AG04449 (cell line): ENCODE data around the gene GSG1L.

Experiments used
- CTCF ChIA-PET: fragments of 350-600 bp; formaldehyde crosslinking; extraction: SDS; loops from one replicate; lab custom pipeline; 2021; ENCODE audit warnings: antibody characterized with exemption; lab: Yijun Ruan, JAX
- POLR2A ChIA-PET: fragments of 400-600, 350-600 bp; formaldehyde crosslinking; extraction: SDS; loops from one replicate; lab custom pipeline; 2020; ENCODE audit warnings: antibody characterized with exemption, inconsistent platforms; lab: Yijun Ruan, JAX
- DNase-seq: peaks from one replicate; pipeline ENCODE4 v3.0.0-alpha.2; 2010; ENCODE audit warnings: low read depth, low spot score
- H3K4me3 ChIP-seq: 2 replicates; pipeline ENCODE4 v1.5.1; 2011; ENCODE audit warnings: low read depth, mild to moderate bottlenecking, control low read depth, low read length
- CTCF ChIP-seq: IDR thresholded peaks from one replicate; pipeline ENCODE4 v1.5.1; 2011; ENCODE audit warnings: mild to moderate bottlenecking, moderate library complexity, low read length, control low read depth, inconsistent platforms; ENCODE audit not compliant: insufficient read depth; ENCODE audit errors: missing control alignments

GSG1L gene

GRCh38 chr16:27974896-27975540 lies 88.5 kb downstream of the GSG1L start:
- DNase-seq: no peak
- no peak for TF ChIP-seq CTCF
- ChIA-PET CTCF (interaction anchor here (1.2 to 4.0 kb wide), 2 partner anchors 242 to 341 kb away, joined by 3 to 27 read pairs; no protein-coding TSS in a partner anchor), POLR2A (no interaction called here)
- no peak overlapping the region for H3K4me3 ChIP-seq

- H3K4me3 ChIP-seq: no peak overlapping the region
- no peak for TF ChIP-seq CTCF
- no peak for DNase-seq
- ChIA-PET POLR2A (no interaction called here), CTCF (interaction anchor here (1.2 to 4.0 kb wide), 4 partner anchors 17 to 342 kb away, joined by 3 to 39 read pairs (median 16); no protein-coding TSS in a partner anchor)
Observed at GRCh38 chr16:27973678-27974077, 89.8 kb downstream of the GSG1L start.

GRCh38 chr16:27972500-27972899 lies 91.0 kb downstream of the GSG1L start:
- DNase-seq: no peak
- no peak overlapping the region for H3K4me3 ChIP-seq
- CTCF ChIA-PET: interaction anchor here (0.8 to 4.0 kb wide), 12 partner anchors 12 to 305 kb away, joined by 3 to 39 read pairs (median 4); no protein-coding TSS in a partner anchor
- POLR2A ChIA-PET: no interaction called here
- TF ChIP-seq CTCF: peak; percentile 32

- H3K4me3 ChIP-seq: no peak overlapping the region
- ChIA-PET POLR2A (no interaction called here), CTCF (no interaction called here)
- DNase-seq: no peak
- no peak for TF ChIP-seq CTCF
Observed at GRCh38 chr16:27969574-27969973, 93.9 kb downstream of the GSG1L start.

GRCh38 chr16:27967169-27967568 lies 96.3 kb downstream of the GSG1L start:
- no peak overlapping the region for H3K4me3 ChIP-seq
- DNase-seq: no peak
- POLR2A ChIA-PET: no interaction called here
- CTCF ChIA-PET: no interaction called here
- no peak for TF ChIP-seq CTCF

GRCh38 chr16:27966756-27967155 lies 96.8 kb downstream of the GSG1L start:
- no peak for DNase-seq
- H3K4me3 ChIP-seq: no peak overlapping the region
- no peak for TF ChIP-seq CTCF
- CTCF ChIA-PET: no interaction called here
- POLR2A ChIA-PET: no interaction called here
